Memory B cell (primary cell): ENCODE data around the gene CYP19A1.

ENCODE experiments used
- ATAC-seq: fragments of 150-1000 bp; cut with Tn5 transposase; 2 replicates; pipeline ENCODE4 v1.10.0; 2021; ENCODE audit warnings: low read depth, mild to moderate bottlenecking, moderate library complexity
- DNase-seq, 2 donors: peaks; one replicate each; pipeline ENCODE4 v3.0.0; 2022; ENCODE audit warnings: low spot score in 2 of 2
- H3K27ac Mint-ChIP-seq: one replicate; pipeline ENCODE4 v1.8.0; 2022; ENCODE audit warnings: mild to moderate bottlenecking, moderate library complexity, mixed read lengths
- H3K27me3 Mint-ChIP-seq: one replicate; pipeline ENCODE4 v1.8.0; 2022; ENCODE audit warnings: mixed read lengths
- H3K36me3 Mint-ChIP-seq: one replicate; pipeline ENCODE4 v1.8.0; 2022; ENCODE audit warnings: mild to moderate bottlenecking, mixed read lengths
- H3K4me1 Mint-ChIP-seq: one replicate; pipeline ENCODE4 v1.8.0; 2022; ENCODE audit warnings: mixed read lengths
- H3K4me3 Mint-ChIP-seq: one replicate; pipeline ENCODE4 v1.8.0; 2022; ENCODE audit warnings: mild to moderate bottlenecking, moderate library complexity, mixed read lengths
- H3K9me3 Mint-ChIP-seq: one replicate; pipeline ENCODE4 v1.8.0; 2022; ENCODE audit warnings: mixed read lengths

Gene CYP19A1

GRCh38 chr15:51232581-51232980 lies 105.8 kb downstream of the CYP19A1 start:
- ATAC-seq (no peak), DNase-seq (no peak)
- H3K9me3 Mint-ChIP-seq = no peaks in the 10 kb centered on the region
- no peak overlapping the region for H3K4me3 Mint-ChIP-seq
- H3K27me3 Mint-ChIP-seq = peaks cover 3% of the 10 kb centered on the region
- peaks cover 4% of the 10 kb centered on the region for H3K4me1 Mint-ChIP-seq
- H3K36me3 Mint-ChIP-seq = no peaks in the 10 kb centered on the region
- no peak overlapping the region for H3K27ac Mint-ChIP-seq

- DNase-seq (no peak), ATAC-seq (no peak)
- H3K27me3 Mint-ChIP-seq = peaks cover 4% of the 10 kb centered on the region
- no peaks in the 10 kb centered on the region for H3K36me3 Mint-ChIP-seq
- H3K9me3 Mint-ChIP-seq = no peaks in the 10 kb centered on the region
- H3K4me3 Mint-ChIP-seq = no peak overlapping the region
- peaks cover 4% of the 10 kb centered on the region for H3K4me1 Mint-ChIP-seq
- no peak overlapping the region for H3K27ac Mint-ChIP-seq
Observed at GRCh38 chr15:51229907-51230330, 108.5 kb downstream of the CYP19A1 start.

- H3K4me3 Mint-ChIP-seq = no peak overlapping the region
- no peak for DNase-seq
Observed at GRCh38 chr15:51227940-51228732, 110.3 kb downstream of the CYP19A1 start.

GRCh38 chr15:51226576-51227210 lies 111.7 kb downstream of the CYP19A1 start:
- Mint-ChIP-seq H3K27ac (no peak overlapping the region), H3K36me3 (no peaks in the 10 kb centered on the region), H3K27me3 (peaks cover 6% of the 10 kb centered on the region), H3K4me1 (no peaks in the 10 kb centered on the region), H3K9me3 (no peaks in the 10 kb centered on the region), H3K4me3 (no peak overlapping the region)
- no peak for DNase-seq
- ATAC-seq = no peak

More at GRCh38 chr15:51227940-51228732, 110.3 kb downstream of the CYP19A1 start:
- Mint-ChIP-seq H3K9me3 (no peaks in the 10 kb centered on the region), H3K27me3 (peaks cover 4% of the 10 kb centered on the region), H3K4me1 (no peaks in the 10 kb centered on the region), H3K36me3 (no peaks in the 10 kb centered on the region), H3K27ac (no peak overlapping the region)
- peak; percentile 37 for ATAC-seq

- Mint-ChIP-seq H3K27ac (no peak overlapping the region), H3K4me3 (no peak overlapping the region), H3K27me3 (peaks cover 6% of the 10 kb centered on the region), H3K9me3 (no peaks in the 10 kb centered on the region), H3K36me3 (no peaks in the 10 kb centered on the region), H3K4me1 (no peaks in the 10 kb centered on the region)
- DNase-seq (no peak), ATAC-seq (no peak)
Observed at GRCh38 chr15:51224428-51224827, 114.0 kb downstream of the CYP19A1 start.

- DNase-seq (no peak), ATAC-seq (no peak)
- peaks cover 6% of the 10 kb centered on the region for H3K27me3 Mint-ChIP-seq
- H3K27ac Mint-ChIP-seq = no peak overlapping the region
- no peaks in the 10 kb centered on the region for H3K4me1 Mint-ChIP-seq
- no peaks in the 10 kb centered on the region for H3K36me3 Mint-ChIP-seq
- no peak overlapping the region for H3K4me3 Mint-ChIP-seq
- no peaks in the 10 kb centered on the region for H3K9me3 Mint-ChIP-seq
Observed at GRCh38 chr15:51223771-51224229, 114.6 kb downstream of the CYP19A1 start.

- H3K27me3 Mint-ChIP-seq = peaks cover 12% of the 10 kb centered on the region
- H3K9me3 Mint-ChIP-seq = no peaks in the 10 kb centered on the region
- ATAC-seq (no peak), DNase-seq (no peak)
- H3K4me1 Mint-ChIP-seq = no peaks in the 10 kb centered on the region
- no peak overlapping the region for H3K27ac Mint-ChIP-seq
- no peak overlapping the region for H3K4me3 Mint-ChIP-seq
- H3K36me3 Mint-ChIP-seq = no peaks in the 10 kb centered on the region
Observed at GRCh38 chr15:51218299-51218938, 120.0 kb downstream of the CYP19A1 start.

- no peaks in the 10 kb centered on the region for H3K4me1 Mint-ChIP-seq
- DNase-seq = no peak
Observed at GRCh38 chr15:51212909-51213308, 125.5 kb downstream of the CYP19A1 start.

GRCh38 chr15:51212239-51212638 lies 126.2 kb downstream of the CYP19A1 start:
- no peak for DNase-seq
- Mint-ChIP-seq H3K27ac (no peak overlapping the region), H3K36me3 (no peaks in the 10 kb centered on the region), H3K27me3 (peaks cover 10% of the 10 kb centered on the region), H3K9me3 (no peaks in the 10 kb centered on the region), H3K4me1 (no peaks in the 10 kb centered on the region), H3K4me3 (no peak overlapping the region)
- no peak for ATAC-seq

More at GRCh38 chr15:51212909-51213308, 125.5 kb downstream of the CYP19A1 start:
- no peaks in the 10 kb centered on the region for H3K9me3 Mint-ChIP-seq
- no peak for ATAC-seq
- no peak overlapping the region for H3K4me3 Mint-ChIP-seq
- H3K27ac Mint-ChIP-seq = no peak overlapping the region
- H3K36me3 Mint-ChIP-seq = no peaks in the 10 kb centered on the region
- H3K27me3 Mint-ChIP-seq = peaks cover 10% of the 10 kb centered on the region

GRCh38 chr15:51205050-51205975 lies 133.1 kb downstream of the CYP19A1 start:
- H3K9me3 Mint-ChIP-seq = no peaks in the 10 kb centered on the region
- no peaks in the 10 kb centered on the region for H3K4me1 Mint-ChIP-seq
- no peak for ATAC-seq
- no peak overlapping the region for H3K27ac Mint-ChIP-seq
- DNase-seq = no peak
- peaks cover 3% of the 10 kb centered on the region for H3K27me3 Mint-ChIP-seq
- H3K4me3 Mint-ChIP-seq = no peak overlapping the region
- no peaks in the 10 kb centered on the region for H3K36me3 Mint-ChIP-seq

GRCh38 chr15:51203797-51204196 lies 134.6 kb downstream of the CYP19A1 start:
- H3K9me3 Mint-ChIP-seq = no peaks in the 10 kb centered on the region
- no peaks in the 10 kb centered on the region for H3K36me3 Mint-ChIP-seq
- H3K27ac Mint-ChIP-seq = no peak overlapping the region
- no peaks in the 10 kb centered on the region for H3K4me1 Mint-ChIP-seq
- ATAC-seq = no peak
- H3K4me3 Mint-ChIP-seq = no peak overlapping the region
- peaks cover 7% of the 10 kb centered on the region for H3K27me3 Mint-ChIP-seq
- DNase-seq = no peak

GRCh38 chr15:51202783-51203182 lies 135.6 kb downstream of the CYP19A1 start:
- no peak overlapping the region for H3K27ac Mint-ChIP-seq
- H3K9me3 Mint-ChIP-seq = no peaks in the 10 kb centered on the region
- no peaks in the 10 kb centered on the region for H3K4me1 Mint-ChIP-seq
- no peak for ATAC-seq
- no peaks in the 10 kb centered on the region for H3K36me3 Mint-ChIP-seq
- no peak overlapping the region for H3K4me3 Mint-ChIP-seq
- no peak for DNase-seq
- H3K27me3 Mint-ChIP-seq = peaks cover 9% of the 10 kb centered on the region

- H3K36me3 Mint-ChIP-seq = no peaks in the 10 kb centered on the region
Observed at GRCh38 chr15:51201581-51201980, 136.8 kb downstream of the CYP19A1 start.

More at GRCh38 chr15:51201581-51201980, 136.8 kb downstream of the CYP19A1 start:
- Mint-ChIP-seq H3K4me1 (no peaks in the 10 kb centered on the region), H3K27ac (no peak overlapping the region), H3K4me3 (no peak overlapping the region), H3K9me3 (no peaks in the 10 kb centered on the region), H3K27me3 (peaks cover 15% of the 10 kb centered on the region)
- DNase-seq (no peak), ATAC-seq (no peak)
